DOHH2 (cell line): ENCODE data around the gene OTX1.

ENCODE experiments used
- H3F3A ChIP-seq: fragments of 200-600 bp; sonication (generic), shearing (Covaris generic); 2 replicates; pipeline ENCODE4 v1.6.0; 2016; ENCODE audit warnings: antibody characterized with exemption, mild to moderate bottlenecking; ENCODE audit not compliant: control insufficient read depth, insufficient read depth
- H3K27ac ChIP-seq: fragments of 200-600 bp; sonication (generic); 2 replicates; pipeline ENCODE4 v1.5.1; 2014; ENCODE audit warnings: low read depth, mild to moderate bottlenecking, low read length, moderate library complexity
- H3K27me3 ChIP-seq: fragments of 200-600 bp; sonication (generic); 2 replicates; pipeline ENCODE4 v1.6.1; 2014; ENCODE audit warnings: mild to moderate bottlenecking, low read length, mixed read lengths; ENCODE audit not compliant: control insufficient read depth
- H3K36me3 ChIP-seq: fragments of 200-600 bp; sonication (generic); 2 replicates; pipeline ENCODE4 v1.6.1; 2014; ENCODE audit warnings: mild to moderate bottlenecking, low read length, moderate library complexity, mixed read lengths; ENCODE audit not compliant: control insufficient read depth
- H3K4me1 ChIP-seq: fragments of 200-600 bp; sonication (generic); 2 replicates; pipeline ENCODE4 v1.6.1; 2014; ENCODE audit warnings: mild to moderate bottlenecking, low read length, mixed read lengths; ENCODE audit not compliant: control insufficient read depth
- H3K4me2 ChIP-seq: fragments of 200-600 bp; sonication (generic); 2 replicates; pipeline ENCODE4 v1.6.0; 2014; ENCODE audit warnings: mild to moderate bottlenecking, low read length, moderate library complexity
- H3K4me3 ChIP-seq: fragments of 200-600 bp; sonication (generic); 2 replicates; pipeline ENCODE4 v1.5.1; 2014; ENCODE audit warnings: mild to moderate bottlenecking, low read length, mixed read lengths
- H3K79me2 ChIP-seq: fragments of 200-600 bp; sonication (generic); 2 replicates; pipeline ENCODE4 v1.6.1; 2014; ENCODE audit warnings: mild to moderate bottlenecking, low read length, mixed read lengths; ENCODE audit not compliant: control insufficient read depth
- H3K9me2 ChIP-seq: fragments of 200-600 bp; sonication (generic); replicated peaks from 2 replicates; pipeline ENCODE4 v1.6.1; 2014; ENCODE audit warnings: mild to moderate bottlenecking, low read length, mixed read lengths; ENCODE audit not compliant: control insufficient read depth
- H3K9me3 ChIP-seq: fragments of 200-600 bp; sonication (generic); 2 replicates; pipeline ENCODE4 v1.6.1; 2014; ENCODE audit warnings: antibody characterized with exemption, low read length, mixed read lengths; ENCODE audit not compliant: control insufficient read depth, insufficient read depth
- H4K20me1 ChIP-seq: fragments of 200-600 bp; sonication (generic); 2 replicates; pipeline ENCODE4 v1.6.0; 2014; ENCODE audit warnings: low read depth, mild to moderate bottlenecking, antibody characterized with exemption, low read length, moderate library complexity; ENCODE audit not compliant: control insufficient read depth, insufficient read depth
- EZH2phosphoT487 ChIP-seq: fragments of 200-600 bp; sonication (generic); IDR thresholded peaks from 2 replicates; pipeline ENCODE4 v1.6.1; 2017; ENCODE audit warnings: borderline replicate concordance, mild to moderate bottlenecking, antibody characterized with exemption, low read length, moderate library complexity, mixed read lengths
- TF ChIP-seq, protein P1 (sequence below): fragments of 200-600 bp; sonication (generic); IDR thresholded peaks from one replicate; pipeline ENCODE4 v1.5.1; 2014; ENCODE audit warnings: antibody characterized with exemption, mild to moderate bottlenecking, low read depth, low read length; ENCODE audit not compliant: poor library complexity, severe bottlenecking

Gene OTX1

GRCh38 chr2:63064197-63064596, 13.6 kb downstream of the OTX1 start:
- H3K27ac ChIP-seq: no peak overlapping the region
- H3K4me3 ChIP-seq: no peak overlapping the region
- no peaks in the 10 kb centered on the region for H3K9me3 ChIP-seq
- H4K20me1 ChIP-seq: no peaks in the 10 kb centered on the region
- H3K36me3 ChIP-seq: no peaks in the 10 kb centered on the region
- no peak for TF ChIP-seq EZH2phosphoT487
- TF ChIP-seq, protein P1, sequence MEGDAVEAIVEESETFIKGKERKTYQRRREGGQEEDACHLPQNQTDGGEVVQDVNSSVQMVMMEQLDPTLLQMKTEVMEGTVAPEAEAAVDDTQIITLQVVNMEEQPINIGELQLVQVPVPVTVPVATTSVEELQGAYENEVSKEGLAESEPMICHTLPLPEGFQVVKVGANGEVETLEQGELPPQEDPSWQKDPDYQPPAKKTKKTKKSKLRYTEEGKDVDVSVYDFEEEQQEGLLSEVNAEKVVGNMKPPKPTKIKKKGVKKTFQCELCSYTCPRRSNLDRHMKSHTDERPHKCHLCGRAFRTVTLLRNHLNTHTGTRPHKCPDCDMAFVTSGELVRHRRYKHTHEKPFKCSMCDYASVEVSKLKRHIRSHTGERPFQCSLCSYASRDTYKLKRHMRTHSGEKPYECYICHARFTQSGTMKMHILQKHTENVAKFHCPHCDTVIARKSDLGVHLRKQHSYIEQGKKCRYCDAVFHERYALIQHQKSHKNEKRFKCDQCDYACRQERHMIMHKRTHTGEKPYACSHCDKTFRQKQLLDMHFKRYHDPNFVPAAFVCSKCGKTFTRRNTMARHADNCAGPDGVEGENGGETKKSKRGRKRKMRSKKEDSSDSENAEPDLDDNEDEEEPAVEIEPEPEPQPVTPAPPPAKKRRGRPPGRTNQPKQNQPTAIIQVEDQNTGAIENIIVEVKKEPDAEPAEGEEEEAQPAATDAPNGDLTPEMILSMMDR: no peak
- no peaks in the 10 kb centered on the region for H3K79me2 ChIP-seq
- no peaks in the 10 kb centered on the region for H3K9me2 ChIP-seq
- peaks cover 21% of the 10 kb centered on the region for H3K27me3 ChIP-seq
- no peaks in the 10 kb centered on the region for H3F3A ChIP-seq
- H3K4me2 ChIP-seq: no peak overlapping the region
- no peaks in the 10 kb centered on the region for H3K4me1 ChIP-seq

- no peak for TF ChIP-seq EZH2phosphoT487
- TF ChIP-seq, protein P1: no peak
- no peaks in the 10 kb centered on the region for H3K9me2 ChIP-seq
- no peak overlapping the region for H3K4me2 ChIP-seq
- no peak overlapping the region for H3K4me3 ChIP-seq
- H3K27me3 ChIP-seq: peaks cover 21% of the 10 kb centered on the region
- no peaks in the 10 kb centered on the region for H3K9me3 ChIP-seq
- H3F3A ChIP-seq: no peaks in the 10 kb centered on the region
- H3K4me1 ChIP-seq: no peaks in the 10 kb centered on the region
- no peaks in the 10 kb centered on the region for H3K79me2 ChIP-seq
- H3K36me3 ChIP-seq: no peaks in the 10 kb centered on the region
- no peak overlapping the region for H3K27ac ChIP-seq
- H4K20me1 ChIP-seq: no peaks in the 10 kb centered on the region
Measured at GRCh38 chr2:63064661-63065060, 14.0 kb downstream of the OTX1 start.

- H3K79me2 ChIP-seq: no peaks in the 10 kb centered on the region
- no peak overlapping the region for H3K4me3 ChIP-seq
- no peak overlapping the region for H3K27ac ChIP-seq
- no peaks in the 10 kb centered on the region for H3K9me3 ChIP-seq
- H3K36me3 ChIP-seq: no peaks in the 10 kb centered on the region
- no peaks in the 10 kb centered on the region for H3K4me1 ChIP-seq
- no peaks in the 10 kb centered on the region for H3K9me2 ChIP-seq
- no peaks in the 10 kb centered on the region for H4K20me1 ChIP-seq
- no peaks in the 10 kb centered on the region for H3F3A ChIP-seq
- no peak overlapping the region for H3K4me2 ChIP-seq
- no peak for TF ChIP-seq EZH2phosphoT487
- TF ChIP-seq, protein P1: no peak
- peaks cover 15% of the 10 kb centered on the region for H3K27me3 ChIP-seq
Measured at GRCh38 chr2:63066265-63066664, 15.6 kb downstream of the OTX1 start.

DNA sequence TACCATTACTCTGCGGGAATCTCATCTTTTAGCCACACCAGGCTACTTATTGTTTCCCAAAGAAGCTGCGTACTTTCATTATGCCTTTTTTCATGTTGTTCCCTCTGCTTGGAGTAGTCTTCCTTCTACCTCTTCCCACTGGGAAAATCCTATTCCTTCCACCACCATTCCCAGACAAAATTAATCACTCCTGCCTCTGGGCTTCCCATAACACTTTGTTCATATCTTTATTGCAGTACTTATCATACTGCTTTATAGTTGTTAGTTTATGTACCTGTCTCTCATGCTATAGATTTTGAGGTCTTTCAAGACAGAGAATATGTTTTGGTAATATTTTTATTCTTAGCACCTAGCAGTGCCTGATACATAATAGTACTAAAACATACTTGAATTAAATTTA, 16.2 kb downstream of the OTX1 start:
- Histone ChIP-seq H3K27me3 (peaks cover 11% of the 10 kb centered on the region), H3K4me2 (no peak overlapping the region), H3K36me3 (no peaks in the 10 kb centered on the region), H3F3A (no peaks in the 10 kb centered on the region), H3K79me2 (no peaks in the 10 kb centered on the region), H3K4me3 (no peak overlapping the region), H4K20me1 (no peaks in the 10 kb centered on the region), H3K9me3 (no peaks in the 10 kb centered on the region), H3K4me1 (no peaks in the 10 kb centered on the region), H3K27ac (no peak overlapping the region), H3K9me2 (no peaks in the 10 kb centered on the region)
- no peak for TF ChIP-seq EZH2phosphoT487
- TF ChIP-seq, protein P1: no peak
